ENCODE results near the gene FAM124B.

FAM124B gene

GRCh38 chr2:224369028-224369632 is 32.8 kb downstream of the FAM124B start:
- peak; percentile 75 for TF ChIP-seq CTCF (conservative IDR thresholded peaks at IDR 0.05; ENCODE audit: low read length)
- TF ChIP-seq EZH2phosphoT487 (IDR thresholded peaks at IDR 0.05; ENCODE audit: borderline replicate concordance), result no peak
- Histone ChIP-seq H3K4me3 (ENCODE audit: low read length, poor library complexity, severe bottlenecking) (no peak overlapping the region), H3K9me3 (ENCODE audit: insufficient read depth, low read depth, low read length) (no peaks in the 10 kb centered on the region), H3K36me3 (ENCODE audit: insufficient read depth, low read length) (no peaks in the 10 kb centered on the region), H3K4me1 (ENCODE audit: insufficient read depth, low read length, poor library complexity, severe bottlenecking) (no peaks in the 10 kb centered on the region), H3K9ac (ENCODE audit: low read depth, low read length, poor library complexity, severe bottlenecking) (no peak overlapping the region), H3K9me2 (replicated peaks; ENCODE audit: low read depth, low read length) (no peaks in the 10 kb centered on the region), H2AFZ (ENCODE audit: low read length) (0 out of 2 replicates have a peak overlapping the region, but pooled peaks have one; percentile 10), H3K27me3 (ENCODE audit: insufficient read depth, low read length, poor library complexity, severe bottlenecking) (no peaks in the 10 kb centered on the region), H3K4me2 (ENCODE audit: low read depth, low read length, poor library complexity, severe bottlenecking) (no peak overlapping the region), H4K20me1 (ENCODE audit: insufficient read depth, low read length, poor library complexity, severe bottlenecking) (no peaks in the 10 kb centered on the region), H3F3A (ENCODE audit: low read depth) (no peaks in the 10 kb centered on the region), H3K79me2 (ENCODE audit: insufficient read depth, low read length) (no peaks in the 10 kb centered on the region)

GRCh38 chr2:224366267-224366844 is 35.6 kb downstream of the FAM124B start:
- TF ChIP-seq CTCF (conservative IDR thresholded peaks at IDR 0.05; ENCODE audit: low read length), result no peak
- TF ChIP-seq EZH2phosphoT487 (IDR thresholded peaks at IDR 0.05; ENCODE audit: borderline replicate concordance), result no peak
- Histone ChIP-seq H3K4me3 (ENCODE audit: low read length, poor library complexity, severe bottlenecking) (no peak overlapping the region), H3K4me2 (ENCODE audit: low read depth, low read length, poor library complexity, severe bottlenecking) (no peak overlapping the region)

GRCh38 chr2:224365331-224365730 is 36.6 kb downstream of the FAM124B start:
- H4K20me1 ChIP-seq (ENCODE audit: insufficient read depth, low read length, poor library complexity, severe bottlenecking), result no peaks in the 10 kb centered on the region
- H3K9ac ChIP-seq (ENCODE audit: low read depth, low read length, poor library complexity, severe bottlenecking), result no peak overlapping the region
- H3K9me3 ChIP-seq (ENCODE audit: insufficient read depth, low read depth, low read length), result no peaks in the 10 kb centered on the region
- TF ChIP-seq EZH2phosphoT487 (IDR thresholded peaks at IDR 0.05; ENCODE audit: borderline replicate concordance) (no peak), CTCF (conservative IDR thresholded peaks at IDR 0.05; ENCODE audit: low read length) (no peak)
- no peaks in the 10 kb centered on the region for H3K27me3 ChIP-seq (ENCODE audit: insufficient read depth, low read length, poor library complexity, severe bottlenecking)
- H3K4me1 ChIP-seq (ENCODE audit: insufficient read depth, low read length, poor library complexity, severe bottlenecking), result no peaks in the 10 kb centered on the region
- no peaks in the 10 kb centered on the region for H3K79me2 ChIP-seq (ENCODE audit: insufficient read depth, low read length)
- H2AFZ ChIP-seq (ENCODE audit: low read length), result no peak overlapping the region
- H3K36me3 ChIP-seq (ENCODE audit: insufficient read depth, low read length), result no peaks in the 10 kb centered on the region
- no peak overlapping the region for H3K4me3 ChIP-seq (ENCODE audit: low read length, poor library complexity, severe bottlenecking)
- H3F3A ChIP-seq (ENCODE audit: low read depth), result no peaks in the 10 kb centered on the region
- H3K9me2 ChIP-seq (replicated peaks; ENCODE audit: low read depth, low read length), result no peaks in the 10 kb centered on the region
- H3K4me2 ChIP-seq (ENCODE audit: low read depth, low read length, poor library complexity, severe bottlenecking), result no peak overlapping the region

More at GRCh38 chr2:224366267-224366844, 35.6 kb downstream of the FAM124B start:
- H3K27me3 ChIP-seq (ENCODE audit: insufficient read depth, low read length, poor library complexity, severe bottlenecking), result no peaks in the 10 kb centered on the region
- H3K36me3 ChIP-seq (ENCODE audit: insufficient read depth, low read length), result no peaks in the 10 kb centered on the region
- no peak overlapping the region for H3K9ac ChIP-seq (ENCODE audit: low read depth, low read length, poor library complexity, severe bottlenecking)
- H4K20me1 ChIP-seq (ENCODE audit: insufficient read depth, low read length, poor library complexity, severe bottlenecking), result no peaks in the 10 kb centered on the region
- H3K4me1 ChIP-seq (ENCODE audit: insufficient read depth, low read length, poor library complexity, severe bottlenecking), result no peaks in the 10 kb centered on the region
- no peaks in the 10 kb centered on the region for H3K9me3 ChIP-seq (ENCODE audit: insufficient read depth, low read depth, low read length)
- H3K9me2 ChIP-seq (replicated peaks; ENCODE audit: low read depth, low read length), result no peaks in the 10 kb centered on the region
- H2AFZ ChIP-seq (ENCODE audit: low read length), result no peak overlapping the region
- no peaks in the 10 kb centered on the region for H3F3A ChIP-seq (ENCODE audit: low read depth)
- H3K79me2 ChIP-seq (ENCODE audit: insufficient read depth, low read length), result no peaks in the 10 kb centered on the region
